Transverse colon (tissue), 4 donors: Measurements from ENCODE around the gene KBTBD2. TPM values are rescaled to one million over a fixed set of nuclear protein-coding genes. Genes with fewer than 3 reads are reported as not detected.
"Not testable (repeated sequence)": the region's sequence is repeated elsewhere in the genome, so short reads cannot be mapped to it uniquely, and the experiment has no call there.

Source experiments
- DNase-seq: peaks from one replicate; pipeline ENCODE4 v3.0.0-alpha.2; 2019
- H3K27ac ChIP-seq, 4 donors: fragments of 200-600 bp; sonication (generic); 2 replicates each; pipeline ENCODE4 v1.5.1; 2016 to 2018; ENCODE audit warnings: inconsistent platforms in 4 of 4
- H3K27me3 ChIP-seq: fragments of 200-600 bp; sonication (generic); 2 replicates; pipeline ENCODE4 v1.5.1; 2017; ENCODE audit warnings: inconsistent platforms
- H3K36me3 ChIP-seq, 4 donors: fragments of 200-600 bp; sonication (generic); 2 replicates each; pipeline ENCODE4 v1.5.1; 2017 to 2019; ENCODE audit warnings: inconsistent platforms in 4 of 4
- H3K4me1 ChIP-seq, 4 donors: fragments of 200-600 bp; sonication (generic); 2 replicates each; pipeline ENCODE4 v1.5.1; 2017 to 2020; ENCODE audit warnings: inconsistent platforms in 4 of 4
- H3K4me3 ChIP-seq, 4 donors: fragments of 200-600 bp; sonication (generic); 1 replicate in 1 of 4; 2 replicates in 3 of 4; pipeline versions ENCODE4 v1.5.1 to v1.6.1; 2017 to 2019; ENCODE audit warnings: inconsistent platforms in 4 of 4
- H3K9me3 ChIP-seq, 2 donors: fragments of 200-600 bp; sonication (generic); 2 replicates each; pipeline ENCODE4 v1.5.1; 2017 to 2019; ENCODE audit warnings: inconsistent platforms in 2 of 2
- EP300 ChIP-seq: sonication (generic); formaldehyde crosslinking; IDR thresholded peaks from one replicate; pipeline ENCODE4 v1.6.1; 2017; ENCODE audit warnings: antibody characterized with exemption, low read depth
- POLR2A ChIP-seq: fragments of 450-650 bp; IDR thresholded peaks from one replicate; pipeline ENCODE4 v1.6.1; 2016; ENCODE audit warnings: antibody characterized with exemption, mild to moderate bottlenecking, moderate library complexity
- POLR2AphosphoS5 ChIP-seq, 3 donors: sonication (generic); formaldehyde crosslinking; IDR thresholded peaks; one replicate each; pipeline ENCODE4 v1.6.1; 2016; ENCODE audit warnings: antibody characterized with exemption in 3 of 3
- WGBS, 2 donors: methylation state at CpG; one replicate each; pipeline ENCODE4 v1.1.5; 2018; ENCODE audit warnings: low coverage in 1 of 2; 5-methylcytosine and 5-hydroxymethylcytosine counted together
- in situ Hi-C, 4 donors: fragments of 200-750 bp; cut with MboI; loops; one replicate each; pipeline versions ENCODE4 v1.15.0 to v1.15.1; 2017; ENCODE audit warnings: low sequenced_read_pairs in 3 of 4, low pct_ligation_motif_present in 1 of 4, low pct_unique_long_range_greater_than_20kb in 1 of 4
- intact Hi-C: fragments of 100-400 bp; cut with DNase I; formaldehyde crosslinking; loops from one replicate; pipeline ENCODE4 v1.15.1; 2023; ENCODE audit warnings: low total_unique reads
- total RNA-seq, 4 donors: library from RNA; depleted of rRNA; stranded (reverse); fragments of >200 nt; gene quantifications; one replicate each; pipeline ENCODE4 v1.1.0, GENCODE V29; 2016
- TF ChIP-seq, protein P1 (sequence below), 5 experiments: fragments of 200-600 bp in 3 of 5; fragments of 450-650 bp in 2 of 5; sonication (generic) in 3 of 5; IDR thresholded peaks; 1 replicate in 2 of 5; 2 replicates in 3 of 5; pipeline ENCODE4 v1.5.1; 2016 to 2017; ENCODE audit warnings: antibody characterized with exemption in 5 of 5, inconsistent platforms in 3 of 5, mild to moderate bottlenecking in 2 of 5, moderate library complexity in 1 of 5

Gene KBTBD2
- total RNA-seq, 4 donors from 2014 or later: 29.9 to 72.8 (median 32.3) TPM

- no peak for DNase-seq
- in situ Hi-C loops: no loop called here
- no peak overlapping the region for H3K4me3 ChIP-seq
- no peaks in the 10 kb centered on the region for H3K27me3 ChIP-seq
- H3K9me3 ChIP-seq: no peaks in the 10 kb centered on the region
- H3K36me3 ChIP-seq: no peaks in the 10 kb centered on the region
- intact Hi-C loops: no loop called here
- no peak overlapping the region for H3K27ac ChIP-seq
- H3K4me1 ChIP-seq: no peaks in the 10 kb centered on the region
- TF ChIP-seq EP300: no peak
These were observed 31.5 kb downstream of the KBTBD2 start for GRCh38 chr7:32860090-32860489.

GRCh38 chr7:32858648-32859047, 32.9 kb downstream of the KBTBD2 start:
- intact Hi-C loops: no loop called here
- 23 to 46% methylated on average over 1 of the region's 1 CpG for WGBS, 2 donors

DNA sequence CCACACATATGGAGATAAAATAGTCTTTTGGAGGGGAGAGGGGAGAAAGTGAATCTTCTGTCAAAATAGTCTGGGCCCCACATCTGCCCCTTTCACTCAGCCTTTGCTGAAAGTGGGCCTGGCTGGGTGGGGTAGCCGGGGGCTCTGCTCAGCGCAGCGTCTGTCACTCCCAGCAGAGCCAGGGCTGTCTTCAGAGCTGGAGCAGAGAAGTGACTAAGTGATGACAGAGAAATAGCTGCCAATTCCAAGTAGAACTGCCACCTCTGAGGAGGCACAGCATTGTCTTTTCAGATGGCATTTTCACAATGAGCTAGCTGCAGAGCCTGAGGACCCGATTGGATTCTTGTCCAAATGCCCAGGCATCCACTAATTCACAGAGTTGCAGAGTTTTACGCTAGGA, 34.5 kb downstream of the KBTBD2 start:
- DNase-seq, intact Hi-C loops, H3K9me3 ChIP-seq, H3K4me1 ChIP-seq, H3K27ac ChIP-seq, H3K27me3 ChIP-seq, H3K36me3 ChIP-seq, H3K4me3 ChIP-seq, in situ Hi-C loops: not testable (repeated sequence)
- WGBS, 2 donors: 92% methylated on average over 5 of the region's 5 CpGs; no CpG with 5 or more reads in 1 of the 2 donors

More at GRCh38 chr7:32858648-32859047, 32.9 kb downstream of the KBTBD2 start:
- Histone ChIP-seq H3K9me3 (no peaks in the 10 kb centered on the region), H3K36me3 (no peaks in the 10 kb centered on the region), H3K27me3 (no peaks in the 10 kb centered on the region), H3K27ac (no peak overlapping the region), H3K4me1 (no peaks in the 10 kb centered on the region), H3K4me3 (no peak overlapping the region)
- DNase-seq: no peak
- TF ChIP-seq, protein P1, sequence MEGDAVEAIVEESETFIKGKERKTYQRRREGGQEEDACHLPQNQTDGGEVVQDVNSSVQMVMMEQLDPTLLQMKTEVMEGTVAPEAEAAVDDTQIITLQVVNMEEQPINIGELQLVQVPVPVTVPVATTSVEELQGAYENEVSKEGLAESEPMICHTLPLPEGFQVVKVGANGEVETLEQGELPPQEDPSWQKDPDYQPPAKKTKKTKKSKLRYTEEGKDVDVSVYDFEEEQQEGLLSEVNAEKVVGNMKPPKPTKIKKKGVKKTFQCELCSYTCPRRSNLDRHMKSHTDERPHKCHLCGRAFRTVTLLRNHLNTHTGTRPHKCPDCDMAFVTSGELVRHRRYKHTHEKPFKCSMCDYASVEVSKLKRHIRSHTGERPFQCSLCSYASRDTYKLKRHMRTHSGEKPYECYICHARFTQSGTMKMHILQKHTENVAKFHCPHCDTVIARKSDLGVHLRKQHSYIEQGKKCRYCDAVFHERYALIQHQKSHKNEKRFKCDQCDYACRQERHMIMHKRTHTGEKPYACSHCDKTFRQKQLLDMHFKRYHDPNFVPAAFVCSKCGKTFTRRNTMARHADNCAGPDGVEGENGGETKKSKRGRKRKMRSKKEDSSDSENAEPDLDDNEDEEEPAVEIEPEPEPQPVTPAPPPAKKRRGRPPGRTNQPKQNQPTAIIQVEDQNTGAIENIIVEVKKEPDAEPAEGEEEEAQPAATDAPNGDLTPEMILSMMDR (IDR thresholded peaks at IDR 0.05): no peak
- TF ChIP-seq POLR2AphosphoS5 (IDR thresholded peaks at IDR 0.05) (no peak), EP300 (no peak), POLR2A (no peak)
- in situ Hi-C loops: no loop called here

DNA sequence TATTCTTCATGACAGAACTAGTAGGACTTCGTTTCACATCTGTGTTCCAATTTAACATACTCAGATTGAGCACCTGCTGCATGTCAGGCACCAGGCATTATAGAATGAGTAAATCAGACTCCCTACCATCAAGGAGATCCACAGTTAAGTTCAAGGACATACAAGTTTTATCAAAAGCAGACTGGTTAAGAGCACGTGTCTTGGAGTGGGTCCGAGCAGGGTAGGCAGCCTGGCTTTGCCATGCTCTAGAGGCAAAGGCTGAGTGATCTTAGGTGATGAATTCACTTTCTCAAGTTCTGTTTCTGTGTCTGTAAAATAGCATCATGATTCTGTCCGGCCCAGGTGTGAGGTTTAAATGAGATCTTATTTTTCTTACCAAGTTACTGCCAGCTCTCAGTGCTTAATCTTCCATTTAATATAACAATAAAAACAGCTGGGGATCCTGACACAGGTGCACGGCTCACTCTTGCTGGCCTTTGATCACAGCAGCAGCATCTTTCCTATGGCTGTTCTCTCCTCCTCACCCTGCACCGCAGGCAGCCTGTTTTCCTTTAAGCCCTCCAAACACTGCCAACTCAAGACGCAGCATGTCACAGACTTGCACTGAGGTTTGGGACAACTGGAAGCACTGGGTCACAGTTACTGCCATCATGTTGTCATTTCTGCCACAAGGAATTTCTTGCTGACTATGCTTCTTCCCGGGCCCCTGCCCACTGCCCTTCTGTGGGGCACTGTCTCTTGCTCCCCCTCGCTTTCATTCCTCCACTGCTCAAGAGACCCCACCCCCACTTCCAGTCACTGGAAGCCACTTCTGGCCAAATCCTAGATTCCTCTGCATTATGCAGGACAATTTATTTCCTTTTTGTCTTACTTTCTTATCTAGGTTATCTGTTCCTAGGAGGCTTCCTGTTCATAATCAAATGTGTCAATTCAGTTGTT, 35.5 kb downstream of the KBTBD2 start:
- intact Hi-C loops, H3K4me1 ChIP-seq, H3K9me3 ChIP-seq, H3K27me3 ChIP-seq, H3K36me3 ChIP-seq, in situ Hi-C loops, DNase-seq, H3K4me3 ChIP-seq, H3K27ac ChIP-seq: not testable (repeated sequence)
- WGBS, 2 donors: 66% methylated on average over 9 of the region's 9 CpGs; no CpG with 5 or more reads in 1 of the 2 donors

DNA sequence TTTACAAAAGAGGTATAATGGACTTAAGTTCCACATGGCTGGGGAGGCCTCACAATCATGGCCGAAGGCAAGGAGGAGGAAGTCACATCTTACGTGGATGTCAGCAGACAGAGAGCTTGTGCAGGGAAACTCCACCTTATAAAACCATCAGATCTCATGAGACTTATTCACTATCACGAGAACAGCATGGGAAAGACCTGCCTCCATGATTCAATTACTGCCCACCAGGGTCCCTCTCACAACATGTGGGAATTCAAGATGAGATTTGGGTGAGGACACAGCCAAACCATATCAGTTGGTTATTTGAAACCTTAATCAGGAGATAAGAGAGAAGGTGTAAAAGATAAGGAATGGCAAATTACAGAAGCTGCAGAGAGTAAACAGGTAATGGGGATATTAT, 40.9 kb downstream of the KBTBD2 start:
- H3K27ac ChIP-seq, H3K9me3 ChIP-seq, H3K27me3 ChIP-seq, H3K36me3 ChIP-seq, DNase-seq, in situ Hi-C loops, intact Hi-C loops, H3K4me1 ChIP-seq, H3K4me3 ChIP-seq: not testable (repeated sequence)
- WGBS, 2 donors: 66% methylated on average over 3 of the region's 3 CpGs; no CpG with 5 or more reads in 1 of the 2 donors

DNA sequence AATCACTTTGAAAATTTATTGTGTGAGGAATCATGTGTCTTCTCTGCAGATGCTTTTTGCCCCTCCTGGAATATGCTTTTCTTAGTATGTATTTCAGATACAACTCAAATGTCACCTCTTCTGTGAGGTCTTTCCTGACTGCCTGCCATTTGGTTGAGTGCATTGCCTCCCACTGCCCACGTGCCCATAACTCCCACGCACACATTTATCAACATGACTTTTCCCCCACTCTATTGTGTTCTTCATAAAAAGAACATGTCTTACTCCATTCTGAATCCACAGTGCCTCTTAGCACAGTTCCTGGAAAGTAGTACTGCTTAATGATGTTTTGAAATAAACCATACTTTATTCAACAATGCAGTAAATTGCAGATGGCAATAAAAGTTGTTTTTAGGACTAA, 42.9 kb downstream of the KBTBD2 start:
- 54 to 59% methylated on average over 2 of the region's 2 CpGs for WGBS, 2 donors
- DNase-seq, H3K27ac ChIP-seq, H3K9me3 ChIP-seq, H3K36me3 ChIP-seq, H3K4me1 ChIP-seq, H3K4me3 ChIP-seq, intact Hi-C loops, H3K27me3 ChIP-seq: not testable (repeated sequence)
- in situ Hi-C loops: loop anchor here in 1 of 4 donors (25.0 kb wide), 1 partner anchor 89 kb away; no protein-coding TSS in a partner anchor
